ENCODE measurements around the gene TRABD2B.

The TRABD2B gene

GRCh38 chr1:47830641-47831333, 166.4 kb downstream of the TRABD2B start:
- TF ChIP-seq, protein P1, sequence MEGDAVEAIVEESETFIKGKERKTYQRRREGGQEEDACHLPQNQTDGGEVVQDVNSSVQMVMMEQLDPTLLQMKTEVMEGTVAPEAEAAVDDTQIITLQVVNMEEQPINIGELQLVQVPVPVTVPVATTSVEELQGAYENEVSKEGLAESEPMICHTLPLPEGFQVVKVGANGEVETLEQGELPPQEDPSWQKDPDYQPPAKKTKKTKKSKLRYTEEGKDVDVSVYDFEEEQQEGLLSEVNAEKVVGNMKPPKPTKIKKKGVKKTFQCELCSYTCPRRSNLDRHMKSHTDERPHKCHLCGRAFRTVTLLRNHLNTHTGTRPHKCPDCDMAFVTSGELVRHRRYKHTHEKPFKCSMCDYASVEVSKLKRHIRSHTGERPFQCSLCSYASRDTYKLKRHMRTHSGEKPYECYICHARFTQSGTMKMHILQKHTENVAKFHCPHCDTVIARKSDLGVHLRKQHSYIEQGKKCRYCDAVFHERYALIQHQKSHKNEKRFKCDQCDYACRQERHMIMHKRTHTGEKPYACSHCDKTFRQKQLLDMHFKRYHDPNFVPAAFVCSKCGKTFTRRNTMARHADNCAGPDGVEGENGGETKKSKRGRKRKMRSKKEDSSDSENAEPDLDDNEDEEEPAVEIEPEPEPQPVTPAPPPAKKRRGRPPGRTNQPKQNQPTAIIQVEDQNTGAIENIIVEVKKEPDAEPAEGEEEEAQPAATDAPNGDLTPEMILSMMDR (conservative IDR thresholded peaks at IDR 0.05; ENCODE audit: low read depth, low read length): no peak
- DNase-seq (ENCODE audit: low read depth): no peak
- no peak overlapping the region for H3K4me3 ChIP-seq (ENCODE audit: low read length)

- H3K4me3 ChIP-seq (ENCODE audit: low read length): no peak overlapping the region
- DNase-seq (ENCODE audit: low read depth): no peak
- TF ChIP-seq, protein P1 (conservative IDR thresholded peaks at IDR 0.05; ENCODE audit: low read depth, low read length): no peak
Measured at GRCh38 chr1:47830021-47830420, 167.2 kb downstream of the TRABD2B start.

GRCh38 chr1:47828978-47829377, 168.2 kb downstream of the TRABD2B start:
- TF ChIP-seq, protein P1 (conservative IDR thresholded peaks at IDR 0.05; ENCODE audit: low read depth, low read length): no peak
- H3K4me3 ChIP-seq (ENCODE audit: low read length): no peak overlapping the region
- no peak for DNase-seq (ENCODE audit: low read depth)

DNA sequence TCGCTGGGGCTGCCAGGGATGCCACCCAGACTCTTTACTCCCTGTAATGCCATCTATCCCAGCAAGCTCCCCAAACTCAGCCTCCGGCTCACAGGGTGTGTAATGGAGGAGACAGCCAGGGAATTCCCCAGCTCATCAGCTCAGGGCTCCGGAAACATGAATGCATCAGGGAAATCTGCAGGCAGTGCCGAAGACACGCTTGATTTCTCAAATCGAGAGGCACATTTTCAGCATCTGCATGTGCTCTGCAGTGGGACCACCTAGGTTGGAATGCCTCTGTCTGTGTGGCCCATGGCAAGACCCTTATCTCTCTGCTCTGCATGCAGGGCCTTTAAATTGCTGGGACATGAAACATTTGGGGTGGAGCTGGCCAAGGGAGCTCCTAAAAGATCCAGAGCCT, 170.1 kb downstream of the TRABD2B start:
- no peak overlapping the region for H3K4me3 ChIP-seq (ENCODE audit: low read length)
- DNase-seq (ENCODE audit: low read depth): no peak
- TF ChIP-seq, protein P1 (conservative IDR thresholded peaks at IDR 0.05; ENCODE audit: low read depth, low read length): no peak

DNA sequence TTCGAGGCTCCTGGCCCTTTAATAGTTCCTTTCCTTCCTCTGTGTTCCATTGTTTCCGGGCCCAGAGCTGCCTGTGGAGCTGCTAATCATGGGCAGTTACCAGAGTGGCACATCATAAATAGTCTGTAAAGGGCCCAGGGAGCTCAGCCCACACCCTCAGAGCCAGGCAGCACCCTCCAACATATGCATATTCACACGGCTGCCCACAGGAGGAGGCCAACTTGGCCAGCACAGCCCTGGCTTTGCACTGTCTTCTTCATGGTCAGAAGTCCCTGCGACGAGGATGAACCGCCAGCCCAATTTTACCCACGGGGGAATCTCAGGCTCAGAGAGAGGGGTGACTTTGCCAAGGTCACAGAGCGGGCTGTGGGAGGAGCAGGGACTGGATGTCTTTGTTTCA, 172.5 kb downstream of the TRABD2B start:
- TF ChIP-seq, protein P1 (conservative IDR thresholded peaks at IDR 0.05; ENCODE audit: low read depth, low read length): no peak
- no peak for DNase-seq (ENCODE audit: low read depth)
- H3K4me3 ChIP-seq (ENCODE audit: low read length): no peak overlapping the region

- no peak for DNase-seq (ENCODE audit: low read depth)
- no peak overlapping the region for H3K4me3 ChIP-seq (ENCODE audit: low read length)
- TF ChIP-seq, protein P1 (conservative IDR thresholded peaks at IDR 0.05; ENCODE audit: low read depth, low read length): no peak
Measured at GRCh38 chr1:47824297-47824696, 172.9 kb downstream of the TRABD2B start.

- no peak for DNase-seq (ENCODE audit: low read depth)
- TF ChIP-seq, protein P1 (conservative IDR thresholded peaks at IDR 0.05; ENCODE audit: low read depth, low read length): no peak
- no peak overlapping the region for H3K4me3 ChIP-seq (ENCODE audit: low read length)
Measured at GRCh38 chr1:47823040-47823808, 174.0 kb downstream of the TRABD2B start.

Measured in retinal pigment epithelial cell (primary cell).